ENCODE data around the gene CDH12.

Gene CDH12

GRCh38 chr5:21701317-21701716, 1151.8 kb downstream of the CDH12 start:
- Histone ChIP-seq H3K27me3 (no peaks in the 10 kb centered on the region), H3K27ac (no peak overlapping the region), H3K4me1 (no peaks in the 10 kb centered on the region), H3K9me3 (no peaks in the 10 kb centered on the region), H3K4me3 (no peak overlapping the region), H3K36me3 (no peaks in the 10 kb centered on the region)
- DNase-seq = no peak
- no peak for TF ChIP-seq CTCF (IDR thresholded peaks at IDR 0.05)
- intact Hi-C loops (cut with DNase I; ENCODE audit: low total_unique reads) = no loop called here

Measured in tibial artery (tissue), 4 donors.